OCI-LY7 (cell line): Measurements from ENCODE around the gene STK26.

Experiments
- EZH2phosphoT487 ChIP-seq: fragments of 200-600 bp; sonication (generic); IDR thresholded peaks from 2 replicates; pipeline ENCODE4 v1.6.1; 2018; ENCODE audit warnings: low read depth, borderline replicate concordance, mild to moderate bottlenecking, mixed run types, antibody characterized with exemption, low read length, moderate library complexity, mixed read lengths
- TF ChIP-seq, protein P1 (sequence below): fragments of 200-600 bp; sonication (generic); conservative IDR thresholded peaks from 2 replicates; pipeline ENCODE4 v1.5.1; 2014; ENCODE audit warnings: mild to moderate bottlenecking, antibody characterized with exemption, low read length, moderate library complexity, mixed read lengths

DNA sequence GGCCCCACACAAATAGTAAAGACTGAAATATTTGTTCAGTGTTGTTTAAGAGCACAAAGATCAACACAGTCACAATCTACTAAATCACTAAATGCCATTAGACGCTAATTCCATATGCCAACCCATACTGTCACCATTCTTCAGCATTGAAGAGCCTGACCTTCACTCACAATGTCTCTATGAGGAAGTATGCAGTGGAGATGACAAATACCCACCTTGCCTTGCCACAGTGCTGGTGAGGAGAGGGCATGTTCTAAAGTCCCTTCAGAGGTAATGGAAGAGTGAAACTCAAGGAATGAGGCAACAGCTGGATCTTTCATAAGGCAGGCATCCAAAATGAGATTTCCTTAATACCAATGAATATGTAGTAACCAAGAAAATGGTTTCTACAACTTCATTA is 54.3 kb downstream of the STK26 start:
- TF ChIP-seq, protein P1, sequence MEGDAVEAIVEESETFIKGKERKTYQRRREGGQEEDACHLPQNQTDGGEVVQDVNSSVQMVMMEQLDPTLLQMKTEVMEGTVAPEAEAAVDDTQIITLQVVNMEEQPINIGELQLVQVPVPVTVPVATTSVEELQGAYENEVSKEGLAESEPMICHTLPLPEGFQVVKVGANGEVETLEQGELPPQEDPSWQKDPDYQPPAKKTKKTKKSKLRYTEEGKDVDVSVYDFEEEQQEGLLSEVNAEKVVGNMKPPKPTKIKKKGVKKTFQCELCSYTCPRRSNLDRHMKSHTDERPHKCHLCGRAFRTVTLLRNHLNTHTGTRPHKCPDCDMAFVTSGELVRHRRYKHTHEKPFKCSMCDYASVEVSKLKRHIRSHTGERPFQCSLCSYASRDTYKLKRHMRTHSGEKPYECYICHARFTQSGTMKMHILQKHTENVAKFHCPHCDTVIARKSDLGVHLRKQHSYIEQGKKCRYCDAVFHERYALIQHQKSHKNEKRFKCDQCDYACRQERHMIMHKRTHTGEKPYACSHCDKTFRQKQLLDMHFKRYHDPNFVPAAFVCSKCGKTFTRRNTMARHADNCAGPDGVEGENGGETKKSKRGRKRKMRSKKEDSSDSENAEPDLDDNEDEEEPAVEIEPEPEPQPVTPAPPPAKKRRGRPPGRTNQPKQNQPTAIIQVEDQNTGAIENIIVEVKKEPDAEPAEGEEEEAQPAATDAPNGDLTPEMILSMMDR: no peak
- TF ChIP-seq EZH2phosphoT487: no peak
